IMR-90 (cell line): ENCODE results near the gene TP53I11. TPM values are rescaled to one million over a fixed set of nuclear protein-coding genes. Genes with fewer than 3 reads are reported as not detected.

Experiments
- ATAC-seq: fragments of 200-7000 bp; cut with Tn5 transposase; 2 replicates; pipeline ENCODE4 v1.9.1; 2020; ENCODE audit warnings: low read depth, mild to moderate bottlenecking, moderate library complexity
- BruUV-seq: library from RNA; stranded (reverse); fragments of 400-500 nt; replicated peaks from 2 replicates; lab custom pipeline; 2021; lab: Mats Ljungman, UMichigan
- CTCF ChIA-PET: fragments of 300-600 bp; formaldehyde crosslinking; extraction: SDS; loops from one replicate; lab custom pipeline; 2021; ENCODE audit warnings: antibody characterized with exemption; lab: Yijun Ruan, JAX
- POLR2A ChIA-PET: fragments of 300-600 bp; sonication (Branson Sonifier 250); formaldehyde crosslinking; loops from one replicate; lab custom pipeline; 2022; ENCODE audit warnings: antibody characterized with exemption; ENCODE audit not compliant: unreplicated experiment; lab: Charles Lee
- DNase-seq: peaks from one replicate; pipeline ENCODE4 v3.0.0; 2013
- H2AFZ ChIP-seq: replicated peaks from 2 replicates; pipeline ENCODE3; 2013; ENCODE audit warnings: low read length, mild to moderate bottlenecking; ENCODE audit not compliant: poor library complexity
- H2AK5ac ChIP-seq: 2 replicates; pipeline ENCODE4 v1.6.1; 2013; ENCODE audit warnings: low read depth, low read length, inconsistent platforms
- H2AK9ac ChIP-seq: replicated peaks from 2 replicates; pipeline ENCODE3; 2013; ENCODE audit warnings: mild to moderate bottlenecking, low read depth, low read length, moderate library complexity; ENCODE audit not compliant: poor library complexity
- H2BK120ac ChIP-seq: 2 replicates; pipeline ENCODE4 v1.6.1; 2013; ENCODE audit warnings: low read depth, low read length, inconsistent platforms
- H2BK15ac ChIP-seq: 3 replicates; pipeline ENCODE4 v1.6.1; 2013; ENCODE audit warnings: low read depth, low read length, inconsistent platforms
- H2BK20ac ChIP-seq: 2 replicates; pipeline ENCODE4 v1.6.1; 2013; ENCODE audit warnings: low read depth, mild to moderate bottlenecking, inconsistent platforms, low read length, moderate library complexity
- H2BK5ac ChIP-seq: 2 replicates; pipeline ENCODE4 v1.6.1; 2013; ENCODE audit warnings: mild to moderate bottlenecking, low read depth, low read length, inconsistent platforms; ENCODE audit not compliant: poor library complexity, severe bottlenecking
- H3K14ac ChIP-seq: replicated peaks from 2 replicates; pipeline ENCODE4 v1.6.1; 2013; ENCODE audit warnings: low read depth, low read length, inconsistent platforms
- H3K18ac ChIP-seq: 2 replicates; pipeline ENCODE4 v1.6.1; 2013; ENCODE audit warnings: low read depth, low read length, control low read depth
- H3K23ac ChIP-seq: 2 replicates; pipeline ENCODE4 v1.6.1; 2013; ENCODE audit warnings: low read depth, low read length, inconsistent platforms
- H3K27ac ChIP-seq: 2 replicates; pipeline ENCODE4 v1.5.1; 2013; ENCODE audit warnings: mild to moderate bottlenecking, control low read depth, low read length; ENCODE audit not compliant: insufficient read depth
- H3K27me3 ChIP-seq: 2 replicates; pipeline ENCODE4 v1.6.1; 2013; ENCODE audit warnings: low read length; ENCODE audit not compliant: control insufficient read depth, insufficient read depth
- H3K36me3 ChIP-seq: 2 replicates; pipeline ENCODE4 v1.6.1; 2013; ENCODE audit warnings: low read length, mixed read lengths; ENCODE audit not compliant: control insufficient read depth, insufficient read depth
- H3K4ac ChIP-seq: 2 replicates; pipeline ENCODE4 v1.6.1; 2013; ENCODE audit warnings: low read depth, low read length, inconsistent platforms
- H3K4me1 ChIP-seq: 2 replicates; pipeline ENCODE4 v1.6.1; 2013; ENCODE audit warnings: low read length, mixed read lengths; ENCODE audit not compliant: control insufficient read depth, insufficient read depth
- H3K4me2 ChIP-seq: 2 replicates; pipeline ENCODE4 v1.6.1; 2013; ENCODE audit warnings: low read depth, mild to moderate bottlenecking, control low read depth, low read length, moderate library complexity
- H3K4me3 ChIP-seq: 2 replicates; pipeline ENCODE4 v1.5.1; 2013; ENCODE audit warnings: low read depth, mild to moderate bottlenecking, control low read depth, low read length, moderate library complexity; ENCODE audit not compliant: insufficient read depth
- H3K56ac ChIP-seq: 2 replicates; pipeline ENCODE4 v1.6.1; 2013; ENCODE audit warnings: low read length, inconsistent platforms; ENCODE audit not compliant: insufficient read depth; ENCODE audit errors: extremely low read depth
- H3K79me1 ChIP-seq, 2 experiments: 2 replicates each; pipeline ENCODE4 v1.6.1; 2013; ENCODE audit warnings: low read length in 2 of 2, inconsistent platforms in 1 of 2, low read depth in 1 of 2
- H3K9ac ChIP-seq: 2 replicates; pipeline ENCODE4 v1.6.1; 2013; ENCODE audit warnings: low read depth, low read length, control low read depth
- H3K9me1 ChIP-seq: 2 replicates; pipeline ENCODE4 v1.6.1; 2013; ENCODE audit warnings: low read length, inconsistent platforms; ENCODE audit not compliant: insufficient read depth
- H3K9me3 ChIP-seq: 2 replicates; pipeline ENCODE4 v1.6.1; 2013; ENCODE audit warnings: low read length; ENCODE audit not compliant: control insufficient read depth, insufficient read depth
- H4K20me1 ChIP-seq: 2 replicates; pipeline ENCODE4 v1.6.1; 2013; ENCODE audit warnings: low read length, inconsistent platforms; ENCODE audit not compliant: insufficient read depth
- H4K5ac ChIP-seq: 2 replicates; pipeline ENCODE4 v1.6.1; 2013; ENCODE audit warnings: mild to moderate bottlenecking, low read depth, low read length, control low read depth
- H4K8ac ChIP-seq, 2 experiments: 2 replicates each; pipeline ENCODE4 v1.6.1; 2013; ENCODE audit warnings: low read depth in 2 of 2, low read length in 2 of 2, control low read depth in 1 of 2, inconsistent platforms in 1 of 2
- H4K91ac ChIP-seq: 2 replicates; pipeline ENCODE4 v1.6.1; 2013; ENCODE audit warnings: low read depth, low read length, inconsistent platforms; ENCODE audit not compliant: insufficient read depth
- CEBPB ChIP-seq: IDR thresholded peaks from 2 replicates; pipeline ENCODE4 v1.6.1; 2012; ENCODE audit warnings: low read depth, low read length, improper control_type of control experiment
- FOS ChIP-seq: fragments of 150-350 bp; IDR thresholded peaks from 2 replicates; pipeline ENCODE4 v1.6.1; 2016; ENCODE audit warnings: low read depth, low read length
- MAZ ChIP-seq: IDR thresholded peaks from 2 replicates; pipeline ENCODE4 v1.6.1; 2012; ENCODE audit warnings: low read depth, mild to moderate bottlenecking, low read length, improper control_type of control experiment, moderate library complexity, borderline replicate concordance
- NFE2L2 ChIP-seq: fragments of 150-350 bp; IDR thresholded peaks from 2 replicates; pipeline ENCODE4 v1.6.1; 2016; ENCODE audit warnings: low read depth, mild to moderate bottlenecking, low read length
- POLR2A ChIP-seq: IDR thresholded peaks from 2 replicates; pipeline ENCODE4 v1.6.1; 2012; ENCODE audit warnings: mild to moderate bottlenecking, low read depth, low read length
- RCOR1 ChIP-seq: IDR thresholded peaks from 2 replicates; pipeline ENCODE4 v1.6.1; 2012; ENCODE audit warnings: mild to moderate bottlenecking, low read length, improper control_type of control experiment; ENCODE audit not compliant: insufficient replicate concordance
- RFX5 ChIP-seq: IDR thresholded peaks from 2 replicates; pipeline ENCODE4 v1.8.0; 2012; ENCODE audit warnings: low read depth, mild to moderate bottlenecking, low read length, moderate library complexity
- WGBS, 2 experiments: methylation state at CpG; one replicate each; pipeline versions ENCODE4 v1.1.5 to v1.1.7; 2013; ENCODE audit warnings: missing lambda C conversion rate in 2 of 2; ENCODE audit not compliant: insufficient read length in 1 of 2; ENCODE audit errors: extremely low coverage in 2 of 2; 5-methylcytosine and 5-hydroxymethylcytosine counted together
- dilution Hi-C: fragments of 300-500 bp; cut with HindIII; formaldehyde crosslinking; loops from one replicate; pipeline ENCODE4 v1.14.3; 2018; ENCODE audit warnings: low sequenced_read_pairs; ENCODE audit not compliant: unreplicated experiment
- in situ Hi-C: fragments of 300-500 bp; cut with MboI; formaldehyde crosslinking; loops from 3 replicates; pipeline ENCODE4 v1.14.3; 2019; ENCODE audit warnings: low sequenced_read_pairs, inconsistent platforms, mixed read lengths
- intact Hi-C: fragments of 100-400 bp; cut with micrococcal nuclease; formaldehyde crosslinking; loops from 2 replicates; pipeline ENCODE4 v1.10.0; 2022
- polyA plus RNA-seq, 3 experiments: library from polyadenylated mRNA; depleted of rRNA; stranded (reverse); fragments of >200 nt; gene quantifications; 2 replicates each; pipeline ENCODE4 v1.2.3, GENCODE V29; 2012; ENCODE audit warnings: low replicate concordance in 1 of 3
- total RNA-seq: library from RNA; depleted of rRNA; stranded (reverse); fragments of >200 nt; gene quantifications from 2 replicates; pipeline ENCODE4 v1.2.3, GENCODE V29; 2012
- TF ChIP-seq, protein P1 (sequence below): conservative IDR thresholded peaks from 2 replicates; pipeline ENCODE4 v1.5.1; 2012; ENCODE audit warnings: mild to moderate bottlenecking, low read depth, low read length, improper control_type of control experiment

Gene TP53I11
- total and polyA plus RNA-seq, 2 of the 4 experiments (the other 2 are of a cell fraction) = 3.9 to 22.0 TPM

DNA sequence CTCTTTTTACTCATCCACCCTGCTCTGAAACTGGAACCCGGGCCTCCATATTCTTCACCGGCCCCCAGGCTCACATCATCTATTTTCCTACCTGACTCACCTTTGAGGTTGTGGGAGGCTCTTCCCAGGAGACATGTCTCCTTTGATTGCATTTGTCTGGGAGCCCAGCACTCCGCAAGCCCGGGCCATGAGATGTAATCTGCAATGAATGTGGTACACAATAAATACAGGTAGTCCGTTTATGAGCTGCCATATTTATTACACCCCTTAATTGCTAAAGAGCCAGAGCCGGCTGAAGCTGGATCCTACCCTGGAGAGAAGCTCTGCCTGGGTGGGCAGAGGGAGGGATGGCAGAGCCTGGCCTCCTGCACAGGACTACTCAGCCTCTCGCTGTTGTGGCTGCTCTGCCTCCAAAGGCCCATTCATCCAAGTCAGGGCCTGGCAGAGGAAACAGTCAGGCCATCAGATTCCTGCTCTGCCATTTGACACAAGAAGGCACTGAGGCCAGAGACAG, 49.5 kb downstream of the TP53I11 start:
- Histone ChIP-seq H3K9ac (no peak overlapping the region), H4K5ac (no peak overlapping the region), H3K9me1 (no peaks in the 10 kb centered on the region), H3K14ac (no peak overlapping the region), H3K4me2 (no peak overlapping the region), H3K4ac (no peak overlapping the region), H3K4me3 (no peak overlapping the region), H3K36me3 (no peaks in the 10 kb centered on the region), H2AFZ (no peak overlapping the region), H2BK120ac (no peak overlapping the region), H2BK20ac (no peak overlapping the region), H4K20me1 (no peaks in the 10 kb centered on the region), H4K8ac (no peak overlapping the region), H3K79me1 (no peaks in the 10 kb centered on the region), H3K27ac (no peak overlapping the region), H3K18ac (no peak overlapping the region), H3K4me1 (peaks cover 2% of the 10 kb centered on the region; the same call in 1 of the 2 replicates), H2AK5ac (no peak overlapping the region), H2BK15ac (no peak overlapping the region), H4K91ac (no peak overlapping the region), H2BK5ac (no peak overlapping the region), H3K27me3 (peaks cover 24% of the 10 kb centered on the region), H3K9me3 (peaks cover 6% of the 10 kb centered on the region; the same call in 1 of the 2 replicates), H3K23ac (no peak overlapping the region), H2AK9ac (no peak overlapping the region), H3K56ac (no peak overlapping the region)
- no peak for ATAC-seq
- ChIA-PET POLR2A (no interaction called here), CTCF (interaction anchor here (0.6 to 1.3 kb wide), 3 partner anchors 10 to 284 kb away, joined by 3 to 5 read pairs (median 3); no protein-coding TSS in a partner anchor)
- TF ChIP-seq RCOR1 (no peak), NFE2L2 (no peak), RFX5 (no peak), POLR2A (no peak), CEBPB (no peak), MAZ (no peak), FOS (no peak)
- TF ChIP-seq, protein P1, sequence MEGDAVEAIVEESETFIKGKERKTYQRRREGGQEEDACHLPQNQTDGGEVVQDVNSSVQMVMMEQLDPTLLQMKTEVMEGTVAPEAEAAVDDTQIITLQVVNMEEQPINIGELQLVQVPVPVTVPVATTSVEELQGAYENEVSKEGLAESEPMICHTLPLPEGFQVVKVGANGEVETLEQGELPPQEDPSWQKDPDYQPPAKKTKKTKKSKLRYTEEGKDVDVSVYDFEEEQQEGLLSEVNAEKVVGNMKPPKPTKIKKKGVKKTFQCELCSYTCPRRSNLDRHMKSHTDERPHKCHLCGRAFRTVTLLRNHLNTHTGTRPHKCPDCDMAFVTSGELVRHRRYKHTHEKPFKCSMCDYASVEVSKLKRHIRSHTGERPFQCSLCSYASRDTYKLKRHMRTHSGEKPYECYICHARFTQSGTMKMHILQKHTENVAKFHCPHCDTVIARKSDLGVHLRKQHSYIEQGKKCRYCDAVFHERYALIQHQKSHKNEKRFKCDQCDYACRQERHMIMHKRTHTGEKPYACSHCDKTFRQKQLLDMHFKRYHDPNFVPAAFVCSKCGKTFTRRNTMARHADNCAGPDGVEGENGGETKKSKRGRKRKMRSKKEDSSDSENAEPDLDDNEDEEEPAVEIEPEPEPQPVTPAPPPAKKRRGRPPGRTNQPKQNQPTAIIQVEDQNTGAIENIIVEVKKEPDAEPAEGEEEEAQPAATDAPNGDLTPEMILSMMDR = no peak
- no TSS peak for BruUV-seq
- dilution Hi-C loops (no loop called here), in situ Hi-C loops (loop anchor here (25.0 kb wide), 1 partner anchor 789 kb away; no protein-coding TSS in a partner anchor), intact Hi-C loops (no loop called here)
- WGBS, 2 experiments = 86% methylated on average over 1 of the region's 7 CpGs; no CpG with 5 or more reads in 1 of the 2 experiments
- no peak for DNase-seq
